SK-N-SH treated with all-trans-retinoic acid at 6 μM for 48 hours (cell line): Measurements from ENCODE around the gene GPANK1.

Experiments
- ATAC-seq: fragments of 200-7000 bp; cut with Tn5 transposase; 3 replicates; pipeline ENCODE4 v1.9.1; 2020; ENCODE audit warnings: mild to moderate bottlenecking, moderate library complexity
- ARNTL ChIP-seq: fragments of 450-650 bp; formaldehyde crosslinking; IDR thresholded peaks from 2 replicates; pipeline ENCODE4 v1.5.0; 2020; ENCODE audit warnings: low read depth, mild to moderate bottlenecking, moderate library complexity, borderline replicate concordance
- BACH2 ChIP-seq: fragments of 250-450 bp; sonication (Bioruptor Pico); IDR thresholded peaks from 2 replicates; pipeline ENCODE4 v1.9.0; 2021; ENCODE audit warnings: mild to moderate bottlenecking, borderline replicate concordance
- CSDC2 ChIP-seq: fragments of 250-450 bp; sonication (Bioruptor Pico); IDR thresholded peaks from 2 replicates; pipeline ENCODE4 v1.5.0; 2020; ENCODE audit warnings: mild to moderate bottlenecking, moderate library complexity
- GLIS3 ChIP-seq: fragments of 250-450 bp; sonication (Bioruptor Pico); IDR thresholded peaks from 2 replicates; pipeline ENCODE4 v1.5.0; 2020; ENCODE audit warnings: mild to moderate bottlenecking, moderate library complexity
- ISL1 ChIP-seq: fragments of 250-450 bp; sonication (Bioruptor Pico); IDR thresholded peaks from 2 replicates; pipeline ENCODE4 v2.1.2; 2022; ENCODE audit warnings: mild to moderate bottlenecking, moderate library complexity
- OSR1 ChIP-seq: fragments of 250-450 bp; sonication (Bioruptor Pico); IDR thresholded peaks from 2 replicates; pipeline ENCODE4 v1.8.0; 2022; ENCODE audit warnings: moderate library complexity, mild to moderate bottlenecking, inconsistent platforms
- PATZ1 ChIP-seq: fragments of 250-450 bp; sonication (Bioruptor Pico); IDR thresholded peaks from 2 replicates; pipeline ENCODE4 v1.8.0; 2020; ENCODE audit warnings: mild to moderate bottlenecking, moderate library complexity, borderline replicate concordance
- PPARA ChIP-seq: fragments of 250-450 bp; sonication (Bioruptor Pico); IDR thresholded peaks from 2 replicates; pipeline ENCODE4 v1.5.0; 2020; ENCODE audit warnings: mild to moderate bottlenecking, borderline replicate concordance
- RARB ChIP-seq: fragments of 250-450 bp; sonication (Bioruptor Pico); IDR thresholded peaks from 2 replicates; pipeline ENCODE4 v1.8.0; 2021; ENCODE audit warnings: mild to moderate bottlenecking, moderate library complexity
- SNAI2 ChIP-seq: fragments of 250-450 bp; sonication (Bioruptor Pico); IDR thresholded peaks from 2 replicates; pipeline ENCODE4 v1.5.0; 2020; ENCODE audit warnings: mild to moderate bottlenecking, moderate library complexity
- TCF4 ChIP-seq: fragments of 250-450 bp; sonication (Bioruptor Pico); IDR thresholded peaks from 2 replicates; pipeline ENCODE4 v1.8.0; 2021; ENCODE audit warnings: mild to moderate bottlenecking, moderate library complexity, borderline replicate concordance
- TOX ChIP-seq: fragments of 250-450 bp; sonication (Bioruptor Pico); IDR thresholded peaks from 2 replicates; pipeline ENCODE4 v1.8.0; 2021; ENCODE audit warnings: mild to moderate bottlenecking, moderate library complexity, borderline replicate concordance
- TSHZ2 ChIP-seq: fragments of 250-450 bp; sonication (Bioruptor Pico); IDR thresholded peaks from 2 replicates; pipeline ENCODE4 v1.5.0; 2020; ENCODE audit warnings: mild to moderate bottlenecking, moderate library complexity
- ZC3H10 ChIP-seq: fragments of 250-450 bp; sonication (Bioruptor Pico); IDR thresholded peaks from 2 replicates; pipeline ENCODE4 v1.5.1; 2021; ENCODE audit warnings: mild to moderate bottlenecking, moderate library complexity
- ZFP3 ChIP-seq: fragments of 250-450 bp; sonication (Bioruptor Pico); IDR thresholded peaks from 2 replicates; pipeline ENCODE4 v1.5.0; 2020; ENCODE audit warnings: mild to moderate bottlenecking, moderate library complexity
- ZFP30 ChIP-seq: fragments of 450-650 bp; formaldehyde crosslinking; IDR thresholded peaks from 2 replicates; pipeline ENCODE4 v1.5.0; 2022; ENCODE audit warnings: mild to moderate bottlenecking, moderate library complexity
- ZNF565 ChIP-seq: fragments of 450-650 bp; formaldehyde crosslinking; conservative IDR thresholded peaks from 2 replicates; pipeline ENCODE4 v1.5.0; 2020; ENCODE audit warnings: low read depth, mild to moderate bottlenecking, moderate library complexity
- ZNF70 ChIP-seq: fragments of 450-650 bp; formaldehyde crosslinking; IDR thresholded peaks from 2 replicates; pipeline ENCODE4 v1.5.0; 2020; ENCODE audit warnings: mild to moderate bottlenecking, moderate library complexity
- ZNF8 ChIP-seq: fragments of 450-650 bp; formaldehyde crosslinking; IDR thresholded peaks from 2 replicates; pipeline ENCODE4 v1.5.0; 2020; ENCODE audit warnings: mild to moderate bottlenecking, moderate library complexity
- TF ChIP-seq, protein P1 (sequence below): fragments of 250-450 bp; sonication (Bioruptor Pico); IDR thresholded peaks from 2 replicates; pipeline ENCODE4 v1.5.1; 2020; ENCODE audit warnings: low read depth, mild to moderate bottlenecking, moderate library complexity
- TF ChIP-seq, protein P2 (sequence below): fragments of 250-450 bp; sonication (Bioruptor Pico); IDR thresholded peaks from 2 replicates; pipeline ENCODE4 v1.8.0; 2021; ENCODE audit warnings: low read depth, mild to moderate bottlenecking, moderate library complexity, borderline replicate concordance

The GPANK1 gene

GRCh38 chr6:31661262-31662123 lies 3.3 kb downstream of the GPANK1 start (continued):
- TF ChIP-seq, protein P1, sequence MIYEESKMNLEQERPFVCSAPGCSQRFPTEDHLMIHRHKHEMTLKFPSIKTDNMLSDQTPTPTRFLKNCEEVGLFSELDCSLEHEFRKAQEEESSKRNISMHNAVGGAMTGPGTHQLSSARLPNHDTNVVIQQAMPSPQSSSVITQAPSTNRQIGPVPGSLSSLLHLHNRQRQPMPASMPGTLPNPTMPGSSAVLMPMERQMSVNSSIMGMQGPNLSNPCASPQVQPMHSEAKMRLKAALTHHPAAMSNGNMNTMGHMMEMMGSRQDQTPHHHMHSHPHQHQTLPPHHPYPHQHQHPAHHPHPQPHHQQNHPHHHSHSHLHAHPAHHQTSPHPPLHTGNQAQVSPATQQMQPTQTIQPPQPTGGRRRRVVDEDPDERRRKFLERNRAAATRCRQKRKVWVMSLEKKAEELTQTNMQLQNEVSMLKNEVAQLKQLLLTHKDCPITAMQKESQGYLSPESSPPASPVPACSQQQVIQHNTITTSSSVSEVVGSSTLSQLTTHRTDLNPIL (CRISPR knock-in tag): no peak
- TF ChIP-seq ZNF70 (CRISPR knock-in tag) (no peak), TSHZ2 (no peak), OSR1 (CRISPR knock-in tag) (no peak), RARB (CRISPR knock-in tag) (no peak), ZFP3 (no peak), ISL1 (CRISPR knock-in tag) (no peak), ZNF8 (no peak), GLIS3 (CRISPR knock-in tag) (no peak), TOX (CRISPR knock-in tag) (no peak), SNAI2 (CRISPR knock-in tag) (no peak)

DNA sequence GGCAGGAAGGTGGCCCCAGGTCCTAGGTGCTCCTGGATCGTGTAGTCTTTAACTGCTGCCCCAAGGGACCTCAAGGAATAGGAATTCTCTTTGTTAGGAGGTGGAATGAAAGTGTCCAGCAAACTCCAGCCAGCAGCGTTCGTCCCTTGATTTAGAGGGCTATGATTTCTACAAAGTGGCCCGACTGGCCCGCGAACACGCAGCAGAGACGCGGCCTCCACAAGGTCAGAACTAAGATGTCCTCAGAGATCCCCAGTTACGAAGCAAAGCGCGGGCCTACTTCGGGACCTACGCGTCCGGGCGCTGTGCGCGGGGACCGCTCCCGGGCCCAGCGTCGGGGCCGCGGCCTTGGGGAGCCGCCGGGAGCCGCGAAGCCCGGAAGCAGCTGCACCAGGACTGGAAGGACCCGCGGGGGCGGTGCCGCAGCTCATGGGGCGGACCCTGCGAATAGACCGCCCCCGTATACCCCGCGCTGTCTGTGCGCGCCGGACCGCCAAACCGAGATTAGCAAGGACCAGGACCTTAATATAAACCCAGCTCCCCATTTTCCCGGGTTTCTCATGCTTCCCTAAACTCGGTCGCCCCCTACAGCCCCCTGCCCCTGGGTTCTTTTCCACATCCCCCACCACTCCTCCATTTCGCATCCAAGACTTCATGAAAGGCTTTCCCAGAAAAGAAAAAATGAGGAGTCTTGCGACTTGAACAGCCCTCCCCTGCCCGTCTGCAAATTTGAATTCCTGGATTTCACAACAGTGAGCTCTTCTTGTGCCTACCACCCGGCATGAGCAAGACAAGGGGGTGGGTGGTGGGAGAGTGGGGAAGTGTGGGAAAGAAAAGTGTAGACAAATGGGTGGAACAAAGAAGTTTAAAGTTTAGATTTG lies 4.2 kb downstream of the GPANK1 start, which contains the start of gene C6orf47:
Gene C6orf47, minus strand, starts transcription at position 398 of the 881 bp plus-strand sequence. CDS start 831 bp downstream, outside the sequence.
- ATAC-seq: peak; percentile 84
- no peak for TF ChIP-seq CSDC2 (CRISPR knock-in tag)
- no peak for TF ChIP-seq ZNF70 (CRISPR knock-in tag)
- TF ChIP-seq TOX (CRISPR knock-in tag): no peak
- TF ChIP-seq, protein P1 (CRISPR knock-in tag): no peak
- no peak for TF ChIP-seq TCF4 (CRISPR knock-in tag)
- no peak for TF ChIP-seq PPARA
- TF ChIP-seq ZFP3: no peak
- no peak for TF ChIP-seq BACH2 (CRISPR knock-in tag)
- no peak for TF ChIP-seq ZNF565 (CRISPR knock-in tag)
- TF ChIP-seq ZFP30: no peak

- peak; percentile 50 for ATAC-seq
- TF ChIP-seq ZC3H10 (CRISPR knock-in tag) (no peak), GLIS3 (CRISPR knock-in tag) (no peak), BACH2 (CRISPR knock-in tag) (no peak), ZNF8 (no peak), ARNTL (CRISPR knock-in tag) (no peak), OSR1 (CRISPR knock-in tag) (no peak), PATZ1 (CRISPR knock-in tag) (no peak), PPARA (no peak), ISL1 (CRISPR knock-in tag) (no peak), TCF4 (CRISPR knock-in tag) (no peak), ZFP30 (no peak)
- TF ChIP-seq, protein P2, sequence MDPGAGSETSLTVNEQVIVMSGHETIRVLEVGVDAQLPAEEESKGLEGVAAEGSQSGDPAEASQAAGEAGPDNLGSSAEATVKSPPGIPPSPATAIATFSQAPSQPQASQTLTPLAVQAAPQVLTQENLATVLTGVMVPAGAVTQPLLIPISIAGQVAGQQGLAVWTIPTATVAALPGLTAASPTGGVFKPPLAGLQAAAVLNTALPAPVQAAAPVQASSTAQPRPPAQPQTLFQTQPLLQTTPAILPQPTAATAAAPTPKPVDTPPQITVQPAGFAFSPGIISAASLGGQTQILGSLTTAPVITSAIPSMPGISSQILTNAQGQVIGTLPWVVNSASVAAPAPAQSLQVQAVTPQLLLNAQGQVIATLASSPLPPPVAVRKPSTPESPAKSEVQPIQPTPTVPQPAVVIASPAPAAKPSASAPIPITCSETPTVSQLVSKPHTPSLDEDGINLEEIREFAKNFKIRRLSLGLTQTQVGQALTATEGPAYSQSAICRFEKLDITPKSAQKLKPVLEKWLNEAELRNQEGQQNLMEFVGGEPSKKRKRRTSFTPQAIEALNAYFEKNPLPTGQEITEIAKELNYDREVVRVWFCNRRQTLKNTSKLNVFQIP: no peak
Measured at GRCh38 chr6:31659649-31660380, 5.0 kb downstream of the GPANK1 start.
